Peyer's patch (tissue), 4 donors: ENCODE results near the gene KRTAP5-4.

Source experiments
- CTCF ChIP-seq, 6 experiments: fragments of 450-650 bp in 4 of 6; fragments of 200-600 bp in 2 of 6; sonication (generic) in 1 of 6; IDR thresholded peaks; one replicate each; pipeline ENCODE4 v1.5.1; 2017 to 2019; ENCODE audit warnings: antibody characterized with exemption in 6 of 6, mild to moderate bottlenecking in 3 of 6, moderate library complexity in 1 of 6
- POLR2A ChIP-seq, 2 donors: fragments of 450-650 bp; IDR thresholded peaks; one replicate each; pipeline ENCODE4 v1.5.1; 2017; ENCODE audit warnings: antibody characterized with exemption in 2 of 2, mild to moderate bottlenecking in 2 of 2, moderate library complexity in 2 of 2

GRCh38 chr11:1633864-1634263 lies 11.9 kb upstream of the KRTAP5-4 start:
- TF ChIP-seq CTCF (IDR thresholded peaks at IDR 0.05) (no peak), POLR2A (IDR thresholded peaks at IDR 0.05) (no peak)
